NCI-H510A (cell line): ENCODE results near the gene AGMO.
"Not testable (repeated sequence)": the region's sequence is repeated elsewhere in the genome, so short reads cannot be mapped to it uniquely, and the experiment has no call there.

Source experiments
- DNase-seq: peaks from one replicate; lab custom pipeline; 2025; lab: John Stamatoyannopoulos, UW

AGMO gene

GRCh38 chr7:15314922-15315321 lies 246.9 kb downstream of the AGMO start:
- DNase-seq: no peak

DNA sequence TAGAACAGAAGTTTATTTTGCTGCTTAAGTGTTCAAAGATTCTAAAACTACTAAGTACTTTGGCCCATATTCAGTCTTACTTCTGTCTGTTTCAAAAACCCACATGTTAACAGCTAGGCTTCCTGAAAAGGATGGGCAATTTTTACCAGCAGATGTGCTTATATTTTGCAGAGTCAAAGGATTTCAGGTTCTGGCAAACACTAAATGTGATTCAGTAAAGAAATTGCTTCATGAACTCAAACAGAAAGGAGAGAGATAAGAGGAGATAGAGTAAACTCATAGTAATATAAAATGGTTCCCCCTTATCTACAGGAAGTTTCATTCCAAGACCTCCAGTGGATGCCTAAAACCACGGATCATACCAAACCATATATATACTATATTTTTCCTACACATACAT lies 248.5 kb downstream of the AGMO start:
- DNase-seq: no peak

DNA sequence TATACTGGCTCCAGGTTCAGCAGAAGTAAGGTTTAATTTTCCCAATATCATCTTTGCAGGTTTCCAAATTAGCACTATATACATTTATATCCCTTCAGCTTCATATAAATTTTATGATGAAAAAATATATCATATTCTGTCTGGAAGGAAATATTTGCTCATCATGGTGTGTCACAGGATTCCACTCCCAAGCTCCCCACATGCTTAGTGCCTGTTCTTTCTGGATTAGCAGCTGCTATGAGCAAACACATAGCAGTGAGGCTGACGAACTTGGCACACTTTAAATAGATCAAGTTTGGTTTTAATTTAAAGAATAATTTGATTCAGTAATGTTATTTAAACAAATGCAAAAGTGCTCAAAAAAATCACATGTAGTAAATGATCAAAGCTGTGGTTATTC lies 251.9 kb downstream of the AGMO start:
- DNase-seq: no peak

- DNase-seq: no peak
Measured at GRCh38 chr7:15308821-15309220, 253.0 kb downstream of the AGMO start.

GRCh38 chr7:15306296-15306695 lies 255.5 kb downstream of the AGMO start:
- DNase-seq: no peak

- DNase-seq: no peak
Measured at GRCh38 chr7:15305002-15305600, 256.7 kb downstream of the AGMO start.

DNA sequence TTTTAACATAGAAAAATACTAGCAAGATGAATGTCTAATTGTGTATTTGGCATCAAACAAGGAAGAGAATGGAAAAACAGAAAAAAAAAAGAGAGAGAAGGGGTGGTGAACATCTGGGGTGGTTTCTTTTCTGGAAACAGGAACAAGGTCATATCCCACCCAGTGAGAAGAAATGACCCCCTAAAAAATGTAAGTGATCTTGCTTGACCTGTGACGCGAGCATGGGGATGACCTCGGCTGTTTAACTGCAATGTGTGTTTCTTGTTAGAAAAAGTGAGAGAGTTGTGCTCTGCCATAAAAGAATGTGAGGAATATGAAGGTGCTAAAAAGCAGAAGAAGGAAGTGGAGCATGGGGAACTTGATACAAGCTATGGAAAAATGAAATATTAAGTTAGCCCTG lies 258.5 kb downstream of the AGMO start:
- DNase-seq: no peak

- DNase-seq: not testable (repeated sequence)
Measured at GRCh38 chr7:15300986-15301385, 260.8 kb downstream of the AGMO start.

DNA sequence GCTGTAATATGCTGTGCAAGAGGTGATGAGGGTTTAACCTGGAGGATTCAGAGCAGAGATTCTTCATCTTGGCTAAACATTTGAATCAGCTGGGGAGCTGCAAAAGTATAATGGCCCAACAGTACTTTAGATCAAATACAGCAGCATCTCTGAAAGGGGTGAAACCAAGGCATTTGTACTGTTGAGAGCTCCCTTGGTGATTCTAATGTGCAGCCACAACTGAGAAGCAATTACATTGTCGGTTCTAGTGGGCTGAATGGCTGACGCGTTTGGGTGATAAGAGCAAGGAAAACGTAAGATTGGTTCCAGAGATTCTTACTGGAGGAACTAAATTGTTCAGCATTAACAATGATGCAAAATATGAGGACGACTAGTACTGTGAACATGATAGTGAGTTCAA lies 269.7 kb downstream of the AGMO start:
- DNase-seq: no peak

DNA sequence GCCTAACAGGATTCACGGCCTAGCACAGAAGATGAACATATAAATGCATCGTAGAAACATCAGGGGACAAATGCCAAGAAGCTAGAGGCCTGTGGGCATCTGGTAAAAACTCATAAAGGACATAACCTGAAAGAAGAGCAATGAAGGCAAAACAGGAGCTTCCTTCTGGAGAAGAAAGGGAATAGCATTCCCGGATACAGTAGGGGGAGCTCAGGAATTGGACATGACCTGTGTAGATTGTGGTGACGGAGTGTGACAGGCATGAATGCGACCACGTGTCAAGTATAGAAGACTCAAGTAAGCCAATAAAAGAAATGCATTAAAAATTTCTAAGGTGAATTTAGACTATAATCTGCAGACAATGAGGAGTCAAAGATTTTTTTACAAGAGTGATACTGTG lies 270.1 kb downstream of the AGMO start:
- no peak for DNase-seq

- DNase-seq: no peak
Measured at GRCh38 chr7:15288741-15289140, 273.1 kb downstream of the AGMO start.

- DNase-seq: no peak
Measured at GRCh38 chr7:15284396-15284795, 277.4 kb downstream of the AGMO start.

GRCh38 chr7:15280078-15280733 lies 281.6 kb downstream of the AGMO start:
- no peak for DNase-seq

DNA sequence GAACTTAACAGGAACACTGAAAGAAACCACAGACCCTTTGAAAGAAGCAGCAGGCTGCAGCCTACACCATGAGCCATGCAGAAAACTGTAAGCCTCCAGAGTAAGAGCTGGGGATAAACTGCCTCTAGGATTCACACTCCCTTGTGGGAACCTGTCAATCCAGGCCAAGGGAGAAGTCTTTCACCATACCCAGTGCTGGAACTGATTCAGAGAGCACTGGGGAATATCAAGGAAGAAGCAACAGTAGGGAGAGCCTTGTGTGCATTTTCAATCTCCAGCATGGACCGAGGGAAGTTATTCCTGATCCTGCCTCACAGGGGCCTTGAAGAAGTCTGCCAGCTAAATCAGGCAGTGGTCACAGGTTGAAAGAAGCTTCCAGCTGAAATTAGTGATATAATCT lies 282.2 kb downstream of the AGMO start:
- DNase-seq: no peak

DNA sequence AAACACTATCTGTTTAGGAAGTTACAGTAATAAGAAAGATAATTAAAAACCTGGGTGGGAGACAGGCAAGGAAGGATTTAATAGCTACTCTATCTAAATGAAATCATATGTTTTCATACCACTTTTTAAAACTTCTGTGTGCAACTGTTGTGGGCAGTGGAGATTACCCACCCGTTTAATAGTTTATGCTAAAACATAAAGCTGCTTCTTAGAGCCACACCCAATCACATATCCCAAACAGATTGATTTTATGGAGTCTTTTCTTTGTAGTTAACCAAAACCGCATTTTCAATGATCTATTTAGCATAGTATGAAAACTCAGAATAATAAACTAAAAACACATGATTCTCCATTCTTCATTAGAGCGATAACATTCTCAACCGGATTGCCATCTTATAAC lies 304.1 kb downstream of the AGMO start:
- DNase-seq: no peak

DNA sequence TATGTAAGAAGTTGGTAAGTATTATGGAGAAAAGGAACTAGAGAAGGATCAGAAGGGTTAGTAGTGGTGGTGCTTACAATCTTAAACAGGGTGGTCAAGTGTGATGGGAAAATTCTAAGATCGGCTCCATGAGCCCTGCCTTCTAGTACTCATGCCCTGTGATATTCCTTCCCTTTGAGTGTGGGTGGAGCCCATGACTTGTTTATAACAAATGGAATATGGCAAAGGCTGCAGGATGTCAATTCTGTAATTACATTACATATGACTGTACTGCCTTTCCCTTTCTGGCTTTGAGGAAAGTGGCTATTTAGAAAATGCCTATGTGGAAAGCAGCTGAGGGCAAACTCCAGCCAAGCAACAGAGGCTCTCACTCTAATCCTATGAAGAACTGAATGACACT lies 309.6 kb downstream of the AGMO start:
- DNase-seq: no peak

- DNase-seq: no peak
Measured at GRCh38 chr7:15248514-15248913, 313.3 kb downstream of the AGMO start.

- no peak for DNase-seq
Measured at GRCh38 chr7:15245831-15246230, 316.0 kb downstream of the AGMO start.

DNA sequence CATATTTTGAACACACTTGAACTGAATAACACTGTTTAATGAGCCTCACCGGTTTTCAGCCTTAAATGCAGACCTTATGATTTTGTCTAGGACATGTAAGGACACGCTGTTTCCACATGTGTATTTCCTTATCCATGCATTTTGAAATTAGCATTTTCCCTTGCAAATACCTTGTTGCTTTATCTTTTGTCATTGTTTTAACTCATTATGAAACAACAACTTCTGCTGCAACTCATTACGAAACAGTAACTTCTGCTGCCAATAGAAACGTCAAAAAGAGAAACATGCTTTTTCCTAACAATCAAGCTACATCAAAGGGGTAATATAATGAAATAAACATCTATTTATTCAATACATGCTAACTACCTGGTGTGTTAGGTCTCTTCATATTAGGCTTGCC lies 322.0 kb downstream of the AGMO start:
- DNase-seq: no peak

DNA sequence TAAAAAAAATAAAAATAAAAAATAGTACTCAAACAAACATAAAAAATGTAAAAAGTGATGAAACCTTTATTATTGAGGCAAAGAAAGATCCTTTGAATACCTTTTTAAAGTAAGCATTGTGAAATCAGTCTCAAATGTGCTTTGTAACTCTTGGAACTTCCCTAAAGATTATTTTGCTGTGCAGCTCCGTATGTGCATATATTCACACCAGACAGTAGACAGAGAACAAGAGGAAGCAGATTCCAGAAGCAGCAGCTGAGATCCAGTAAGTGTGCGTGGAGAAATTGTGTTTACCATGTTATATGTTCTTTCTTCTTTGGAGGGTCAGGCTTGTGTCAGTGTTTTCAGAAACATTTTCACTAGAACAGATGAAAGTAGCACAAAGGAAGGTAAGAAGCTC lies 324.9 kb downstream of the AGMO start:
- DNase-seq: no peak

DNA sequence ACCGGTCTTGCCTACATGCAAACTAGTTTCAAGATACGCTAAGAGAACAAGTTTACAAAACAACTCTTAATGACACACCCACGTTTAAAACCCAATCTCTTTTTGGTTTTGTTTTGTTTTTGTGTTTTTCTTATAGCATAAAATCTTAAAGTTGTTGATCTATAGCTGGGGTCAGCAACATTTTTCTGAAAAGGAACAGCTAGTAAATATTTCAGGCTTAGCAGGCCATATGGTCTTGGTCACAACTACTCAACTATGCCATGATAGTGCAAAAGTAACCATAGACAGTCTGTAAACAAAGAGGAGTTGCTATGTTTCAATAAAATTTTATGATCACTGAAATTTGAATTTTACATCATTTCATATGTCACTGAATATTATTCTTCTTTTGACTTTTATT lies 327.4 kb downstream of the AGMO start:
- no peak for DNase-seq

DNA sequence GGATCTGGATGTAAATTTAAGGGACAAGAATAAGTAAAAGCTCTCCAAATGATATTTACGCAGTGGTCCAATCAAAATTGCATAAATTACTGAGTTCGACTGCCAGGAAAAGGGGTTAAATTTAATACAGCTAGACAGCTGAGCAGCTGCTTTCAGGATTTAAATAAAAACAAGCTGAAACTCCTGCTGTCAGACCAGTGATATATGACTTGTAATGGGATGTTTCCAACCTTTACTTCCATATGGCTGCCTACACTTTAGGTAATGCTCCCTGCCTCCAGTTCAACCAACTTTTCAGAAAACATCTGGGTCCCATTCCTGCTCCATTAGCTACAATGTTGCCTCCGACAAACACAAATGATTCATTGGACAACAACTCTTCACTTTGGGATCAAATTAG lies 333.0 kb downstream of the AGMO start:
- no peak for DNase-seq

GRCh38 chr7:15225981-15226380 lies 335.8 kb downstream of the AGMO start:
- no peak for DNase-seq

DNA sequence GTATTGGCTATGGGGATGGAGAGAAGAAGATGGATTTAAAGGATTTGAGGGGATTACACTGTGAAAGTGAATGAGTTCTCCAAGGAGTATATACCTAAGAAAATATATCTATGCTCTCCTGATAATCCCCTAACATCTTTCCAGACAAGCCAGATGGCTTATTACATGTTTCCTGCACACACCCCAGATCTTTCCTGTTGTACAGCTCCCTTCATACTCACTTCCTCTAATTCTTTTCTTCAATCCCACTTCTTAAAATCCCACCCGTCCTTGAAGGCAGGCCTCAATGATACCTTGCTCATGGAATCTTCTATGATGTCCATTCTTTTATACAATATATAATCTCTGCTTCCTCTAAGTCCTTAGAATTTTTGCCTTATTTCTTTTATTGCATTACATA lies 342.1 kb downstream of the AGMO start:
- no peak for DNase-seq
